Esophagus mucosa (tissue), 1 donor: ENCODE results near the gene SOST. TPM values are rescaled to one million over a fixed set of nuclear protein-coding genes. Genes with fewer than 3 reads are reported as not detected.
A peak's percentile ranks its signal among the peaks of the same experiment; 100 is the strongest.
"Not testable (repeated sequence)": the region's sequence is repeated elsewhere in the genome, so short reads cannot be mapped to it uniquely, and the experiment has no call there.

Source experiments
- ATAC-seq: fragments of 200-7000 bp; cut with Tn5 transposase; one replicate; pipeline ENCODE4 v1.9.1; 2020
- total RNA-seq: library from RNA; stranded (reverse); gene quantifications from one replicate; pipeline ENCODE4 v1.2.4, GENCODE V29; 2023
- donor health status: DM: yes; HTN: yes; CAD: no.

SOST gene
- not detected for total RNA-seq

- ATAC-seq = peak; percentile 8
Observed at GRCh38 chr17:43758497-43759174, at the start of gene SOST. Gene SOST (minus strand): TSS chr17:43758791. CDS start chr17:43758741, 50 bp downstream.

GRCh38 chr17:43808076-43808475 lies 49.5 kb upstream of the SOST start:
- ATAC-seq = no peak

GRCh38 chr17:43805117-43805516 lies 46.5 kb upstream of the SOST start:
- ATAC-seq = no peak

GRCh38 chr17:43803758-43804157 lies 45.2 kb upstream of the SOST start:
- no peak for ATAC-seq

GRCh38 chr17:43801844-43802243 lies 43.3 kb upstream of the SOST start:
- ATAC-seq = no peak

GRCh38 chr17:43800736-43801135 lies 42.1 kb upstream of the SOST start:
- no peak for ATAC-seq

GRCh38 chr17:43799047-43799446 lies 40.5 kb upstream of the SOST start:
- no peak for ATAC-seq

- ATAC-seq = not testable (repeated sequence)
Observed at GRCh38 chr17:43798024-43798423, 39.4 kb upstream of the SOST start.

GRCh38 chr17:43792668-43793067 lies 34.1 kb upstream of the SOST start:
- ATAC-seq = not testable (repeated sequence)

- peak; percentile 86 for ATAC-seq
Observed at GRCh38 chr17:43791589-43791988, 33.0 kb upstream of the SOST start.

- ATAC-seq = peak; percentile 94
Observed at GRCh38 chr17:43790311-43790940, 31.8 kb upstream of the SOST start.

- no peak for ATAC-seq
Observed at GRCh38 chr17:43789482-43789881, 30.9 kb upstream of the SOST start.

- no peak for ATAC-seq
Observed at GRCh38 chr17:43788540-43788939, 29.9 kb upstream of the SOST start.

- no peak for ATAC-seq
Observed at GRCh38 chr17:43787728-43788127, 29.1 kb upstream of the SOST start.

- no peak for ATAC-seq
Observed at GRCh38 chr17:43784628-43785101, 26.1 kb upstream of the SOST start.

- no peak for ATAC-seq
Observed at GRCh38 chr17:43784068-43784467, 25.5 kb upstream of the SOST start.

GRCh38 chr17:43782913-43783680 lies 24.5 kb upstream of the SOST start:
- ATAC-seq = no peak

GRCh38 chr17:43780135-43780534 lies 21.5 kb upstream of the SOST start, which contains the start of gene CFAP97D1:
Gene CFAP97D1 (plus strand): TSS chr17:43780435. CDS start chr17:43780463, 28 bp downstream.
- ATAC-seq = no peak

GRCh38 chr17:43779145-43780125 lies 20.8 kb upstream of the SOST start:
- no peak for ATAC-seq

GRCh38 chr17:43778337-43779144 lies 19.9 kb upstream of the SOST start, which contains the start of gene DUSP3:
Gene DUSP3 (minus strand): TSS chr17:43778977. CDS start chr17:43778924, 53 bp downstream.
- peak; percentile 90 for ATAC-seq
